GM18867 (cell line): Measurements from ENCODE around the gene RYR2.

Experiments
- ATAC-seq: cut with Tn5 transposase; IDR thresholded peaks from one replicate; pipeline ENCODE4 v1.9.1; 2021; ENCODE audit warnings: mild to moderate bottlenecking, moderate library complexity; ENCODE audit not compliant: unreplicated experiment

Gene RYR2

GRCh38 chr1:237619553-237619952 is 577.6 kb downstream of the RYR2 start:
- ATAC-seq = no peak

DNA sequence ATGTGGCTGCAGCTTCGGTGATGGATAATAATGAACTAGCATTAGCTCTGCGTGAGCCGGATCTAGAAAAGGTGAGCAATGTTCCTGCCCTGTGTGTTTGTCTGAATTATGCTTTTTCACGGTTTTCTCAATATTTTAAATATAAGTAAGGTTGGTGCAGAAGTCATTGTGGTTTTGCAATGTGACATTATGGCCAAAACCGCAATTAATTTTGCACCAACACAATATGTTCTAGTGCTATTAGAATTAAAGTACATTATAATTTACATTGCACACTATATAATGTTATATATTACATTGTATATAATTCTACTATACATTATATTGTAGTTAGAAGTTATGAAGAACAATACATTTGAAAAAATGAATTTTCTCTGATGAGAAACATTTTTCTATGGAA is 592.9 kb downstream of the RYR2 start:
- ATAC-seq = no peak

DNA sequence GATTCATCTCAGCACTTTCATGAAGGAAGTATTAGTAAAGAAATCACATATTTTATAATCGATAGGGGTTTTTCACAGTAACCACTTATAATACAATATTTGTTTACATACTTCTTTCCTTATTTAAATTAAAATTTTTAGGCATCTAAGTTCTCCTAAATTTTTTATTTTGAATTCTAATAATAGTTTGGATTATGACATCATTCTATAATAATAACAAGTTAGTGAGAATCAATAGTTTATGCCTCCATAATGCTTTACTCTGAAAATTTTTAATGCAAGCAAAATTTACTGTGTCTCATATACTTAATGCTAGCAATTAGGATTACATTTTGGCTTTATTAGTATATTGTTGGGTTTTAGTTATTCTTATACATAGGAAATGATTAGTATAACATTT is 596.6 kb downstream of the RYR2 start:
- ATAC-seq = no peak

DNA sequence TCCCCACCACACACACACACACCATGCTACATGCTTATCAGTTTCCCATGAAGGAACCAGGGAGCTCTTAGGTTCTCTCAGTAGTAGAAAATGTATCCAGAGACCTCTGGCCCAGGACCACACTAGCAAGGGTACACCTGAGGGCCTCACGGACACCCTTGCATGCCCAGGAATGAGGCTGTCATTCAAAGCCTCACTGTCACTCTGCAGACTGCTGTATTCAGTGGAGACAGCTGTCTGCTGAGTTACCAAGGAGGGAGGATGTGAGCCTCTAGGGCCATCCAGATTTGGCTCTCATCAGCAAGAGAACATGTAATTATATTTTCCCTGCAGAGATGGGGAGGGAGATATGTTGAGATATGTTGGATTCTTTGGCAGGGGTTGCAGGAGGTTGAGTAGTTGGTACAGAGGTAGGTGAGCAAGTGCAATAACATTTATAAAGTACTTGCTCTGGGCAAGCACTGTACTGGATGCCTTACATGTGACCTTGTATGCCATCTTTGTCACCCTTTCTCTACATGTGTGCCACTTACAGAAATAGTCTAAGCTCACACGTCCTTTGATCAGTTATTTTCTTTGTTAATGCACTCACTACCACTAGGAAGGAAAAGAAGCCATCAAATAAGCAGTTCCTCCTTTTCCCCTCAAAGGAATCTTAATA is 598.2 kb downstream of the RYR2 start:
- ATAC-seq = no peak

- ATAC-seq = no peak
These were observed 599.0 kb downstream of the RYR2 start for GRCh38 chr1:237640966-237641365.

GRCh38 chr1:237650809-237651208 is 608.8 kb downstream of the RYR2 start:
- ATAC-seq = no peak

DNA sequence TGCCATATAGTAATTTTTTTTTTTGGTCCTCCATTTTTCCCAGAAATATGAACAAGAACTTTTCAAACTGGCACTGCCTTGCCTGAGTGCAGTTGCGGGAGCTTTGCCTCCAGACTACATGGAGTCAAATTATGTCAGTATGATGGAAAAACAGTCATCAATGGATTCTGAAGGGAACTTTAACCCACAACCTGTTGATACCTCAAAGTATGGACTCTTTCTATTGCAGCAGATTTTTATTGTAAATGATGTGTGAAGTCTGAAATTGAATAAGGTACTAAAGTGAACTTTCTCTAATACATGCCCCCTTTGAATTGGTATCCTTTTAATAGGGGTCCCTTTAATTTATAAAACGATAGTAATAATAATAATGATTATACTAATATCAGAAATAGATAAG is 613.8 kb downstream of the RYR2 start:
- no peak for ATAC-seq

- ATAC-seq = peak; percentile 90
These were observed 622.4 kb downstream of the RYR2 start for GRCh38 chr1:237664348-237664747.

DNA sequence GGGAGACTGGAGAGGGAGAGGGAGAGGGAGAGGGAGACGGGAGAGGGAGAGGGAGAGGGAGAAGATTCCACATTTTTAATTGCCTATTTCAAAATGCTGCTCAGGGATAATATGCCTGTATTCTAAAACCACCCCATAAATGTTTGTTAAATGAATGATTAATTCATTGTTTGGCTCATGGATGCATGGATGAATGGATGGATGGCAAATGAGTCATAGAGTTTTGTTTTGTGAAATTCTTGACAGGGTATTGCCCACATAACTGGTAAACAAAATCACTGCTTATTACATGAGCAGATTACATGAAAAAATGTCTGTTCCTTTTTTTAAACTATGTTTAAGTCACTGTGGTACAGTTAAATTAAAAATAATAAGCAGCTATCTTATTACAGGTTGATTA is 628.3 kb downstream of the RYR2 start:
- ATAC-seq = no peak

GRCh38 chr1:237671262-237671661 is 629.3 kb downstream of the RYR2 start:
- ATAC-seq = no peak

DNA sequence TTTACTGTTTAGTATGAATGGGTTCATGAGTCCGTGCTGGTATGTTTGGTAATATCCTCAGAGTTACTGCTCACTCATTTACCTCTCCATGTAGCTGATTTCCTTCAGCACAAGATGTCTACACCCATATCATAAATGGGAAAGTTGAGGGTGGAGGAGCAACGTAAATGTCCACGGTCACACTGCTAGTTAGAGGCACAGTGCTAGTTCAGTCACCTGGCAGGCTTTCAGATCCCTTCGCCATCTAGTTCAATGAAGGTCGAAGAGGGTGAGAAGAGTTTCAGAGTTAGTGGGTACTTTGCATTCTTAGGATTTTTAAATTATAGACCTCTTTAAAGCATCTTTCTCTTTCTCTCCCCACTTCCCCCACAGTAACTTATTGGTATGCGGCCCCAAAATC is 630.0 kb downstream of the RYR2 start:
- ATAC-seq = no peak

DNA sequence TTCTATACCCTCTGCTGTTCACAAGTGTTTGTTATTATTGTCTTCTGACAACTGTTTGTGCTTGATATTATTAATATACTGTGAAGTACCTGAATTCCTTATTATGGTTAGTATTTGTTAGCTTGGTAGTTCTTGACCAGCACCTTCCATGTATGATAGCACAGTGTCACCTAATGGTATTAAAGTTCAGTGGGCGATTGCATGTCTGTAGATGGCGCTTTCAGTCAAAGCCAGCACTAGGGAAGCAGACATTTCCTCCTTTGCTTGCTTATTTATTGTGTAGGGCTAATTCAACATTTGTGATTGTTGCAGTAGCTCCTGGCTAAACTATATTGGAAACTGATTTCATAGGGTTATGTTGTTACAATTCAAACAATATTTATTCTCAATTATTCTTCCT is 630.8 kb downstream of the RYR2 start:
- ATAC-seq = peak; percentile 71

DNA sequence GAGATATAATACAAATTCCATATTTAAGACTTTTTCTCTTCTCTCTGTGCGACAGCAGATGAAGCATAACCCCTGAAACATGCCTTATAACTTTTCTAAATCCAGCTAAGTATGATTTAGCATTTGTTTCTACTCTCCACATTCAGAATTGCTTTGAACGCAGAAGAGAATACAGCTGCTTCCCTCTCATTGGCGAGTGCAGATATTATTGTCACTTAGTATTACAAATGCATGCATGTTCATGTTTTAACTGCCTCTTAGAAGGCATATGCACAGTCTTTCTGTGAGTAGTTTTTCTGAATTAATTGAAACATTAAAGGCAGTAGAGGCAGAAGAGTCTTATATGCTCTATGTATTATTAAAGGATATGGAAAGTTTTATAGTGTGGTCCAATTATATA is 631.6 kb downstream of the RYR2 start:
- no peak for ATAC-seq

- ATAC-seq = no peak
These were observed 636.0 kb downstream of the RYR2 start for GRCh38 chr1:237677979-237678378.

GRCh38 chr1:237679687-237680086 is 637.7 kb downstream of the RYR2 start:
- no peak for ATAC-seq

DNA sequence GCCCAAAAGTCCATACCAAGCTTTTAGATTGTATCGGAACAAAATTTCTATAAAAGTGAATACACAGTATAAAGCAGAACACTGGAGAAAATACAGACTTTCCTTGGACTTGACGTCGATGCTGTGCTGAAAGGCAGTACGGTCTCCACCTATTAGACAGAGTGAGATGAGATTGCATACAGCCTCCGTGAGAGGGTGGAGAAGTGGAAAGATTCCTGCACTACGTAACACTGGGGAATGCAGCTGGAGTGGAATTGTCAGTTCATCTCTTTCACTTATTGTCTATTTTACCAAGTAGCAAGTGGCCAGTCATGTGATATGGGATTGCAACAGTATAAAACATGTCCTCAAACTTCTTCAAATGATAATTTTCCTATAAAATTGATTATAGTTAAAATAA is 639.2 kb downstream of the RYR2 start:
- ATAC-seq = no peak

DNA sequence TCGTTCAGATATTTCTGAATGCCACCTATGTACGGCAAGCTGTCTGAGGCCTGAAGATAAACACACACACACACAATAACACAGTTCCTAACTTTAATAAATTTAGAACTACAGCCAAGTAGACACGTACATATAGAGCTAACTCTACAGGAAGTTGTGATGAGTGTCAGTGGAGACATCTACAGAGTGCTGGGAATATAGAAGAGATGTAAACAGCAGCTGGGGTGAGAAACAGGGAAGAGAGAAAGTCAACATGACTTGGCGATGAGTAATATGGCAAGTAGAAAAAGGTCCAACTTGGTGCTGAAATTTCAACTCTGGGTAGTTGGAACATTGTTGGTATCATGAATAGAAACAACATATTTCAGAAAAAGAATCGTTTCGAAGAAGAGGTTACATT is 642.3 kb downstream of the RYR2 start:
- no peak for ATAC-seq

- ATAC-seq = no peak
These were observed 643.6 kb downstream of the RYR2 start for GRCh38 chr1:237685551-237685950.

GRCh38 chr1:237687804-237688203 is 645.8 kb downstream of the RYR2 start:
- ATAC-seq = no peak

DNA sequence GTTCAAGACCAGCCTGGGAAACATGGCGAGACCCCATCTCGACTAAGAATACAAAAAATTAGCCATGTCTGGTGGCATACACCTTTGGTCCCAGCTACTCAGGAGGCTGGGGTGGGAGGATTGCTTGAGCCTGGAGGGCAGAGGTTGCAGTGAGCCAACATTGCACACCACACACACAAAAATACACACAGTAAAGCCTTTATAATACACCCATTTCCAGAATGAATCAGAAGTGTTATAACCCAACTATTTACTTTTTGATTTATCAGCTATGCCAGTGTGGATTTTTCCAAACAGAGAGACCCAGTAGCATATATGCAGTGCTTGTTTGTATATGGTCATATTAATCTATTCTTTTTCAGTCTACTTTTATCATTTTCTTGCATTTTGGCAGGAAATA is 648.7 kb downstream of the RYR2 start:
- no peak for ATAC-seq

- ATAC-seq = no peak
These were observed 650.3 kb downstream of the RYR2 start for GRCh38 chr1:237692255-237692654.

- no peak for ATAC-seq
These were observed 653.9 kb downstream of the RYR2 start for GRCh38 chr1:237695878-237696277.

GRCh38 chr1:237700181-237700580 is 658.2 kb downstream of the RYR2 start:
- no peak for ATAC-seq
